GM21526 (cell line): ENCODE measurements around the gene ADGRG3.
"Not testable (repeated sequence)": the region's sequence is repeated elsewhere in the genome, so short reads cannot be mapped to it uniquely, and the experiment has no call there.

Experiments used
- ATAC-seq: cut with Tn5 transposase; IDR thresholded peaks from one replicate; pipeline ENCODE4 v1.9.1; 2021; ENCODE audit warnings: moderate library complexity; ENCODE audit not compliant: unreplicated experiment, low FRiP score

The ADGRG3 gene

GRCh38 chr16:57712569-57712968, 44.5 kb downstream of the ADGRG3 start:
- not testable (repeated sequence) for ATAC-seq

- ATAC-seq = no peak
These were observed 45.5 kb downstream of the ADGRG3 start for GRCh38 chr16:57713596-57713995.

- no peak for ATAC-seq
These were observed 45.9 kb downstream of the ADGRG3 start for GRCh38 chr16:57714047-57714446.

GRCh38 chr16:57720142-57720575, 52.1 kb downstream of the ADGRG3 start:
- ATAC-seq = no peak

GRCh38 chr16:57721356-57722209, 53.5 kb downstream of the ADGRG3 start:
- no peak for ATAC-seq

GRCh38 chr16:57722210-57722499, 54.0 kb downstream of the ADGRG3 start:
- ATAC-seq = no peak

- no peak for ATAC-seq
These were observed 54.5 kb downstream of the ADGRG3 start for GRCh38 chr16:57722651-57723050.

- ATAC-seq = no peak
These were observed 55.1 kb downstream of the ADGRG3 start for GRCh38 chr16:57723170-57723569.

GRCh38 chr16:57724531-57724930, 56.4 kb downstream of the ADGRG3 start:
- no peak for ATAC-seq

- ATAC-seq = no peak
These were observed 57.0 kb downstream of the ADGRG3 start for GRCh38 chr16:57725151-57725550.

- ATAC-seq = no peak
These were observed 57.4 kb downstream of the ADGRG3 start for GRCh38 chr16:57725554-57725953.

GRCh38 chr16:57725976-57726375, 57.9 kb downstream of the ADGRG3 start:
- no peak for ATAC-seq

- ATAC-seq = no peak
These were observed 58.4 kb downstream of the ADGRG3 start for GRCh38 chr16:57726433-57726947.

GRCh38 chr16:57727610-57728009, 59.5 kb downstream of the ADGRG3 start:
- ATAC-seq = no peak

- ATAC-seq = no peak
These were observed 60.5 kb downstream of the ADGRG3 start for GRCh38 chr16:57728336-57729181.

GRCh38 chr16:57729182-57729484, 61.0 kb downstream of the ADGRG3 start:
- no peak for ATAC-seq

- ATAC-seq = not testable (repeated sequence)
These were observed 61.7 kb downstream of the ADGRG3 start for GRCh38 chr16:57729852-57730251.

- ATAC-seq = no peak
These were observed 62.9 kb downstream of the ADGRG3 start for GRCh38 chr16:57730771-57731730.

GRCh38 chr16:57732037-57732436, 63.9 kb downstream of the ADGRG3 start:
- ATAC-seq = no peak

GRCh38 chr16:57732714-57733113, 64.6 kb downstream of the ADGRG3 start:
- ATAC-seq = no peak
